GM18517 (cell line): ENCODE data around the gene SRSF3.
A peak's percentile ranks its signal among the peaks of the same experiment; 100 is the strongest.
"Not testable (repeated sequence)": the region's sequence is repeated elsewhere in the genome, so short reads cannot be mapped to it uniquely, and the experiment has no call there.

Source experiments
- ATAC-seq: cut with Tn5 transposase; IDR thresholded peaks from one replicate; pipeline ENCODE4 v1.9.1; 2021; ENCODE audit warnings: mild to moderate bottlenecking, moderate library complexity; ENCODE audit not compliant: unreplicated experiment

Gene SRSF3

DNA sequence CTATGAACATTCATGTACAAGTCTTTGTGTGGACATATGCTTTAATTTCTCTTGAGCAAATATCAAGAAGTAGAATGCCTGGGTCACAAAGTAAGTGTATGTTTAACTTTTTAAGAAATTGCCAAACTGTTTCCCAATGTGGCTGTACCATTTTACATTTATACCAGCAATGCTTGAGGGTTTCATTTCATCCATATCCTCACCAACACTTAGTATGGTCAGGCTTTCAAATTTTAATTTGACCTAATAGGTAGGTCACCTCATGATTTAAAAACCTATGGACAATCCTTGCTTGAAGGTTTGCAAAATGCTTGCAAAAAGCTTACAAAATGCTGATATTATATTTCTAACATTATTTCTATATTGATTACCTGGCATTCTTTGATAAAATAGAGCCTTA, 19.5 kb upstream of the SRSF3 start:
- ATAC-seq, result no peak

DNA sequence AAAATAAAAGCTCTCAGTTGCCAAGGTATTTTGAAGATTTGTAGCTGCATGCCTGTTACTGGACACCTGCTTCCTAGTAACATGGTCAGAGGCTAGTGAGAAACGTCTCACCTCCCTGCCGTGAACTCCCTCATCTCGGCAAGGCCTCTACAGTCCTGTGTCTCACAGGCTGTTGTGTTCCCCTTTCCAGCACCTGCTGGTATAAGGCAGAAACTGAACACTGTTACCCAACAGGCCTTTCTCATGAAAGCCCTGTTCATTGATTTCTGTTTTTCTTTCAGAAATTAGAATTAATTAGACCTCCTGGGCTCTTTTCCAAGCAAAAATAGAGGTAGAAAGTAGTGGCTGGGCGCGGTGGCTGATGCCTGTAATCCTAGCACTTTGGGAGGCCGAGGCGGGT, 17.6 kb upstream of the SRSF3 start:
- no peak for ATAC-seq

DNA sequence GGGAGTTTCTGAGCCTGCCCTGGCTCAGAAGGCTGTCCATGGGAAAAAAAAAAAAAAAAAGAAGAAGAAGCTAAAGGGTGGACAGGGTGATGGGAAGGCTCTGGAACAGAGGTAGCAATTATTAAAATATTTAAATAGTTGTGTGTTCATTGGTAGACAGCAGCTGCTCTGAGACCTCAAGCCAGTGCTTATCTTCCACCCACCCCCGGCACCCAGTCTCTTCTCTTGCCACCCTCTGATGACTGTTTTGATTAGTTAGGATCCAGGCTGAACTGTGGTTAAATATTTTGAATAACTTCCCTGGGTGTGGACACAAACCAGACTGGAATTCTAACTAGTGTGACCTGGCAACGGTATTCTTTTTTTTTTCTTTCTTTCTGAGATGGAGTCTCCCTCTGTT, 16.9 kb upstream of the SRSF3 start:
- no peak for ATAC-seq

DNA sequence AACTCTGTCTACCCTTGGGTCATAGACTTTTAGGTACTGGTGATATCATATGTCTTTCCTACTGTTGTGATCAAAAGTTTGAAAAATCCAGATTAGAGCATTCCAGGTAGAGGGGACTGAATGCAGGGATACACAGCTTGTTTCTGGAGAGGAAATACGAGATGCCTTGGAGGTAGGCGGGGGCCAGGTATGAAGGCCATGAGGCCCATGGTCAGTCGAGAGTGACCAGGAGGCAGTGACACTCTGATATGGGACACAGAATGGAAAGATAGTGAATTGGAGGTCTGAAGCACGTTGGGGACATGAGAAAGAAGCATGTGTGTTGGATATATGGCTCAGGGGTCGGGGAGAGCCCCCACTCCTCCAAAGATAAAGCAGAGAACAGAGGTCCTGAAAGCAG, 16.1 kb upstream of the SRSF3 start:
- no peak for ATAC-seq

DNA sequence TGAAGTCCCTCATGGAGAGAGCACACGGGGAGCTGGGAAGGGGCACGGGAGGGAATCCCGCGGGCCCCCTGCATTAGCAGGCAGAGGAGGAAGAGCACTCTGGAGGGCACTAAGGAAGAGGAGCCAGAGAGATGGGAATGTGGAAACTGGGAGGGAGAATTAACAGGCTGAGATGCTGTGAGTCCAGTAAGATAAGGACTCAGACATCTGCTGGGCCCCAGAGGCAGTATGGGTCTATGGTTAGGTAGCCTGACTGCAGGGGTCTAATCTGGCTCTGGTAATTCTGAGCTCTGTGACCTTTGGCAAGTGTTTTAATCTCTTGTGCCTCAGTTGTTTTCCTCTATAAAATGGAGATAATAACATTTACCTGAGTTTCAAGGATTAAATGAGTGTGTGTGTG, 15.7 kb upstream of the SRSF3 start:
- no peak for ATAC-seq

DNA sequence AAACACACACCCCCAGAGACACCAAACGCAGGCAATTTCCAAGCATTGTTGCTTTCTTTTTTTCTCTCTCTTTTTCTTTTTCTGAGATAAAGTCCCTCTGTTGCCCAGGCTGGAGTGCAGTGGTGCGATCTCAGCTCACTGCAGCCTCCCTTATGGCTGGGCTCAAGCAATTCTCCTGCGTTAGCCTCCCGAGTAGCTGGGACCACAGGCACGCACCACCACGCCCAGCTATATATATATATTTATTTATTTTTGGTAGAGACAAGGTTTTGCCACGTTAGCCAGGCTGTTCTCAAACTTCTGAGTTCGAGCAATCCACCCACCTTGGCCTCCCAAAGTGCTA, 14.0 kb upstream of the SRSF3 start:
- ATAC-seq, result no peak

DNA sequence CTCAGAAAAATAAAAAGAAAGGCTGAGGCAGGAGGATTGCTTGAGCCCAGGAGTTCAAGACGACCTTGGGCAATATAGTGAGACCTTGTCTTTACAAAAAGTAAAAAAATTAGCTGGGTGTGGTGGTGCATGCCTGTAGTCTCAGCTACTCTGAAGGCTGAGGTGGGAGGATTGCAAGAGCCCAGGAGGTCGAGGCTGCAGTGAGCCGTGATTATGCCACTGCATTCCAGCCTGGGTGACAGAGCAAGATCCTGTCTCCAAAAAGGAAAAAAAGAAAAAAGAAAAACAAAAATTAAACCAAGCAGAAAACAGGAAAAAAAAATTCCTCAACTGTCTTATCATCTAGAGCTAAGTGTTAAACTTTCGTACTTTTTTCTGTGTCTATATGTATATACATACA, 12.4 kb upstream of the SRSF3 start:
- no peak for ATAC-seq

DNA sequence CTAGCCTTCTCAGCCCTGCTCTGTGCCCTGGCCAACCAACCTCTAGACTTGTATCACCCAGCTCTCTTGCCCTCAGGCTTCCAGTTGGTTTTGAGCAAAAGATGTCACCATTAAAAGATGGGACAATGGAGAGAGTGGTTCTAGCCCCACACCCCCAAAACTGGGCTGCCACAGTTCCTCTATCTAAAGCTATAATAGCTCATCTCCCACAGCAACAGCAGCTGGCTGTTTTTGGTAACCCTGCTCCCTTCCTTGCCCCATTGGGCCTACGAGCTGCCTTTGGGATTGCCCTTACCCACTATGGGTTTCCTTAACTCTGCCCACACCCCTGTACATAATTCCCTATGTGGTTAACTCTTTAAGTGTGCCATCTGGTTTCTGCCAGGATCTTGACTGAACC, 7.6 kb upstream of the SRSF3 start:
- ATAC-seq, result no peak

DNA sequence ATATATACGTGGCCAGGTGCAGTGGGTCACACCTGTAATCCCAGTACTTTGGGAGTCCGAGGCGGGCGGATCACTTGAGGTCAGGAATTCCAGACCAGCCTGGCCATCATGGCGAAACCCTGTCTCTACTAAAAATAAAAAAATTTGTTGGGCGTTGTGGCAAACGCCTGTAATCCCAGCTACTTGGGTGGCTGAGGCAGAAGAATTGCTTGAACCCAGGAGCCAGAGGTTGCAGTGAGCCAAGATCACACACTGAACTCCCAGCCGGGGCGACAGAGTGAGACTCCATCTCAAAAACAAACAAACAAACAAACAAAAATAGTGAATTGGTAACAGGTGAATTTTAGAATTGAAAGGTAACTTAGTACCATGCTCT, 5.1 kb upstream of the SRSF3 start:
- not testable (repeated sequence) for ATAC-seq

DNA sequence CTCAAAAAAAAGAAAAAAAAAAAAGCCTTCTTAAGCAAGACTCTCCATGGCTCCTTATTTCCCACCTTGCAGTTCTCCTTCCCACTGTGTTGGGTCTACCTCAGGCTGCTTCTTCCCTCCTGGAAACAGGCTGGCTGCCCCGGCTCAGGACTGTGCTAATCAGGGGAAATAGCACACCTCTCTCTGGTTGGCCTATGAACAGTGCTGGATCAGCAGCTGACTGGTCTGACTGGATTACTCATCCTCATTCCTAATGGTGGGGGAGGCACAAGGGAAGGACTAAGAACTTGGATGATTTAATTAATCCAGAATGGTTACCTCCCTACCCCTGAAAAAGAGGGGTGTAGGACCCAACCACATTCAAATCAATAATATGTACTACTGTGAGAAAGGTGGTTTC, 3.9 kb upstream of the SRSF3 start:
- ATAC-seq, result no peak

DNA sequence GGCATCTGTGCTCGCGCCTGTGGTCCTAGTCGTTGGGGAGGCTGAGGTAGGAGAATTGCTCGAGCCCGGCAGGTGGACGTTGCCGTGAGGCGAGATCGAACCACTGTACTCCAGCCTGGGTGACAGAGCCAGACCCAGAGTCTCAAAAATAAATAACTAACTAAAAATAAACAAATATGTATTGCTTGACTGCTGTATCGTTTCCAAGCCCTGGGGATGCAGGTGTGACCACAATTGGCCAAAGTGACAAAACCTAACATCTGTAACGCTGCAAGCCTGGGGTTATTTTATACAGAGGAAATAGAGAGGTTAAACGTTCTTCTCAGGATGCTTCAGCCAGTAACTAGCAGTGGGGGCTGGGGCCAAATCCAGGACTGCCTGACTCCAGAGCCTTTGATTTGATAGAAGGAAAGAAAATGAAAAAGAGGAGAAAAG, 1.9 kb upstream of the SRSF3 start:
- peak; percentile 34 for ATAC-seq

DNA sequence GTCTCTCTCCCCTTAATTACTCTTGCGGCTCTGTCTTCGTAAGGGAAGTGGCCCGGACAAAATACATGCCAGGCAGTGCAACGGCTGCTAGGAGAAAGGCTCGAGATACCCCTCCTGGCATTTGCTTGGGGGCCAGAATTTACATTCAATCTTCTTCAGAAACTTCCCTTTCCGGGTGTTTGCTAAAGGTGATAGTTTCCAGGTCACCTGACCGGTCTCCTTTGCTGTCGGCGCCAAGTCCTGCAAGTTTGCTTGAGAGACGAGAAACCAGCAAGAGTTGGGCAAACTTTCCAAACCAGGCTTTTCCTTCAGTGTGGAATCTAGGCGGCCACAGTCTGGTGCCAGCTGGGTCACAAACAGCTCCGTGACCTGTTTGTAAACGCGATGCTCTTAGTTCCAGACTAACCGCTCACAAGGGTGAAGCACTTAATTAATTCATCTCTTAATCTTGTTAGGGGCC, 563 bp upstream of the SRSF3 start:
- peak; percentile 23 for ATAC-seq

DNA sequence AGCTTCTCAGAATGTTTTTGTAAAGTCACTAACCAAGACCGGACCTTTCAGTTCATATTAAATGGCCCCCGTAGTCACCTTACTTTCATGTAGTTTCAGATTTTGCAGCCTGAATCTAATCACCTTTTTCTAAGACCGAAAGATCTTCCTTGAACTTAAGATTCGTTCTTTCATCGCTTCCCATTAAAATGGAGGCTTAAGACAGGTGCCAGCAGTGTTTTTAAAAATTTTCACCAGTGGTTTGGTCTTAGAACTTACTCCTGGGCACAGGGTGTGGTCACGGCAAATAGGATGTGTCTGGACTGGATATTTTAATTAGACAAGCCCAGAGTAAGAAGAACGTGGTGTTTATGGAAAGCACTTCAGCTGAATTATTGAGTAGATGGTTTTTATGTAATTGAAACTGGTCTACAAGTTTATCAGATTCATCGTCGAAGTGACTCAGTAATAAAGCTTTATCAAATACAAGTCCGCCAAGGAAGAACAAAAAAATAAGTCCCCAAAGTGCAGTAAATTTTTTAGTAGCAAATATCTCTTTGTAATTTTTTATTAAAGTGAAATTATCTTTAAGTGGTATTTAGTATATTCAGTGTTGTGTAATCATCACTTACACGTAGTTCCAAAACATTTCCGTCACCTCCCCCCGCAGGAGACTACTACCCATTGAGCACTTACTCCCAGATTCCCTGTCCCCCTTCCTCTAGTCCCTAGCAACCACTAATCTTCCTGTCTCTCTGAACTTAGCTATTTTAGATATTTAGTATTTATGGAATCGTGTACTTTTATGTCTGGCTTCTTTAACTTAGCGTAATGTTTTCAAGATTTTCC, 868 bp downstream of the SRSF3 start:
- ATAC-seq, result no peak

DNA sequence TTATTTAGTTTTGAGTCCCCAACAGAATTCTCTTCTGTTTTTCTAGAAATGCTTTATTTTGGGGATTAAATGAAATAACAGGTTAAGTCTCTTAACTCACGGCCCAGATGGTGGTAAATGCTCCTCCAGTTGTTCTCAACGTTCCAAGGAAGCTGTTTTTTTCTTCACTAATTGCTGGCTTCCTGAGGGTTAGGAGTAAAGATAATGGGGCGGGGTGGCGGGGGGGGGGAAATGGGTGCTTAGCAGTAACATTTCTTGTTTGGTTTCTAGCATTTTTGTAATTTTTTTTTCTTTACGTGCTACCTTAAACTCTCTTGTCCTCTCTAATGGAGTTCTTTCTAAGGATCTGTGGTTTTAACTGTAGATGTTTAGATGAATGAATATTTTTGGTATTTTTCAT, 2.2 kb downstream of the SRSF3 start:
- no peak for ATAC-seq

DNA sequence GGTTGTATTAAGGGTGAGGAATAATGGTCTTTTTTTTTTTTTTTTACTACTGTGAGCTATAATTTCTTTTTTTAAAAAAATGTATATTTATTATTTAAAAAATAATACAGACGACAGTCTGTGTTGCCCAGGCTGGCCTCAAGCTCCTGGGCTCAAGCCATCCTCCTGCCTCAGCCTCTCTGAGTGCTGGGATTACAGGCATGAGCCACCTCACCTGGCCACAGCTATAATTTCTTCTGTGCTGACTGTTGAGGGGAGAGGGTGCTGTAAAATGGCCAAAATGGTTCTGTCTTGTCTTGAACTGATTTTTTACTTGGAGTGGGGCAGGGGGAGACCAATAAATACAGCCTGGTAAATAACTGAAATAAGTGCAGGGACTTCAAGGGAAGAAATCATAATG, 3.6 kb downstream of the SRSF3 start:
- ATAC-seq, result no peak

DNA sequence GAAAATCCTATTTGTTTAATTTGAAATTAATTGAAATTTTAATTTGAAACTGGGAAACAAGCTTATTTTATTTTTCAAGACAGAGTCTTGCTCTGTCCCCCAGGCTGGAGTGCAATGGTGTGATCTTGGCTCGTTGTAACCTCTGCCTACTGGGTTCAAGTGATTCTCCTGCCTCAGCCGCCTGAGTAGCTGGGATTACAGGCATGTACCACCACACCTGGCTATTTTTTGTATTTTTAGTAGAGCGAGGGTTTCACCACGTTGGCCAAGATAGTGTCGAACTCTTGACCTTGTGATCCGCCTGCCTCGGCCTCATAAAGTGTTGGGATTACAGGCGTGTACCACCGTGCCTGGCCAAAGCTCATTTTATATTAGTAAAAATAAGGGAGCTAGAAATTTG, 4.2 kb downstream of the SRSF3 start:
- no peak for ATAC-seq

DNA sequence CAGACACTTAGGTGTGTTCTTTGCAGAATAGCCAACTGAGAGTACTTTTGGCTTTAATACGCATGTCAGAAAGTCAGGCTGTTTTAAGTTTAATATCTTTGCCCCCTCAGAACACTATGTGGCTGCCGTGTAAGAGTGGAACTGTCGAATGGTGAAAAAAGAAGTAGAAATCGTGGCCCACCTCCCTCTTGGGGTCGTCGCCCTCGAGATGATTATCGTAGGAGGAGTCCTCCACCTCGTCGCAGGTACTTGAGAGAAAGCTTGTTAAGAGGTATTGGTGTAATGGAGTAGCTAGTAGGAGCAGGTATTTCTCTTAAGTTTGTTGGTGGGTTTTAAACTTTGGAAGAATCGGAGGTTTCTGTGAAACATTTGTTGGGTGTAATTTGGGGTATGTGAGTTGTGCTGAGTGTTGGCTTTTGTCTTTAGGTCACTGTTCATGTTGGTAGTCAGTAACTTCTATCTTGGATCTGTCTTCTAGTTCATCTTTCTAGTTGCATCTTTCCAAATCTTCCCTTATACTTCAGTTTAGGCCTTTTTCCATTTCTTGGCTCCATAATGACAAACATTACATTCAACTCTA, 4.7 kb downstream of the SRSF3 start:
- ATAC-seq, result no peak

DNA sequence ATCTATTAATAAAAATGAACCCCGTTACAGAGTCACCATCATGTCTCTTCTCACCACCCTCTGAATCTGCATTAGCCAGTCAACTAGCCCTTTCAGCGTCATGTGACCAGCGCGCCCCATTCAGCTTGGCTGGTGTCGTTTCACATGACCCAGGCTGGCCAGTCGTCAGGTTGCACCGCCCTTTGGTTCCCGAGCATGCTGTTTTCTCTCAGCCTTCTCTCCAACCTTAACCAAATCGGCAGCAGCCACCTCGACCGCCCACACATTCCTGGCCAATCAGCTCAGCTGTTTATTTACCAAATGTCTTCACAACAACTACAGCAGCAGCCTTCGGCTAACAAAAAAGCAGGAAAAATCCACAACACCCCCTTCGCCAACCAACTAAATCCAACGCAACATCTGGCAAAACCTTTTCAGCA, 5.6 kb downstream of the SRSF3 start:
- no peak for ATAC-seq

DNA sequence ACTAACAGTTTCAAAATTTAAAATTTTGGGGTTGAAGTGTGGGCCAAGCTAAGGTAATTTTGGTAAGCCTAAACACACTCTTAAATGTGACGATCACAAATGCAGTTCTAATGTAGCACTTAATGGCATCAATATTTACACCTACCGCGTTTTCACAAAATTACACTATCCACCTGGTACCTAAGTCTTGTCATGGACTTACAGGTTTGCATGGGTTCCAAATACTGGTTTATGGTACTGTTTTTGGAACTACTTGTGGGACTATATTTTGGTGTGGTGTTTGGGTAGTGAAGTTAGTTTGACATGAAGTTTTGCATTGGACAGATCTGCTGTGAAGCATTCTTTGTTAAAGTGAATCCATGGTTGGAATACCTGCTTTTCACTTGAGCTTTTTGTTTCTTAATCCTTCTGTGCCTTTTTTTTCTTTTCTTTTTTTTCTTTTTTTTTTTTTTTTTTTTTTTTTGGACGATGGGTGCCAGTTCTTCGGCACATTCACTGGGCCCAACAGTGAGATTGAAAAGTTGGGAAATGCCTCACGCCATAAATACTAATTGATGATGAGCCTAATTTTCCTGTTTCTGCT, 6.5 kb downstream of the SRSF3 start:
- ATAC-seq, result no peak

DNA sequence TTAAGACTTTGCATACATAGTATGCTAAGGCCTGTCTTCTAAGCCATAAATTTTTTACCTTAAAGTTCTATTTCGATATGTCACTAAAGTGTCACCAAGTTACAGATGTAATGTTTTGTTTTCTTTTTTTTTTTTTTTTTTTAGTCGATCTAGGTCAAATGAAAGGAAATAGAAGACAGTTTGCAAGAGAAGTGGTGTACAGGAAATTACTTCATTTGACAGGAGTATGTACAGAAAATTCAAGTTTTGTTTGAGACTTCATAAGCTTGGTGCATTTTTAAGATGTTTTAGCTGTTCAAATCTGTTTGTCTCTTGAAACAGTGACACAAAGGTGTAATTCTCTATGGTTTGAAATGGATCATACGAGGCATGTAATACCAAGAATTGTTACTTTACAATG, 7.7 kb downstream of the SRSF3 start:
- not testable (repeated sequence) for ATAC-seq

DNA sequence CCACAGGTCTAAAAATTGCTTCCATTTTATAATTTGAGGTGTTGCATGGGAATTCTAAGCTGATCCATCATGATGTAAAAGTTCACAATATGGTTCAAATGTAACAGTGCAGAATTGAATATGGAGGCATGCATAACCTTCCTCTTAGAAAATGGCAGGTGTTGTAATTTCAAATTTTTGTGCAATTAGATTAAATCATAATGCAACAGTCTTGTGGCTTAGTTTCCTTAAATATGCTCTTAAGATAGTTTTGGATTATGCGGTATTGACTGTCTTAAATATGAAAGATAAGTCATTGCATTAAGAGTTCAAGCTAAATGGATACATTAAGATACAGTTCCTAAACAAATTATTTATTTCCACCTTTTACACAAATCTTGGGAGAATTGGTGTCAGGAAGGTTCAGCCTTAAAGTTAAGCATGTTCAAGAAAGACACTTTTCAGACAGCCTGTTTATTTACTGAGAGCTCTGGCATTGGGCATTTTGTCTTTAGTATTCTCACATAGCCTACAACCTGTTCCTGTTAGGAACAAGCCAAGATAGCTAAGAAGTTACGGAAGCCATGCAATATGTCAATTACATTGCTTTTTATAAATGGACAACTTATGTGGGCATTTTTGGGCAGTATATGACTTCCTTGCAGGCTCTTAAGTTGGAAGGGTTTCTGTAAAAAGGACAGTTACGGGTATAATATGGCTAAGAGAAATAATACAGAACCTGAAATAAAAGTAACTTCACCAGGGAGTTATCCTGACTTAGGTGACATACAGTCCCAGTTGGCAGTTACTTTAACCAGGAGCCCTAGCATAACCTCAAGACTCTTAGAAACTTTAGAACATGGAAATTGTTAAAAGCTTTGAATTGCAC, 9.3 kb downstream of the SRSF3 start:
- ATAC-seq, result no peak
